Spinal cord (tissue), 10 donors: ENCODE results near the gene LHX3. TPM values are rescaled to one million over a fixed set of nuclear protein-coding genes. Genes with fewer than 3 reads are reported as not detected.

Experiments used
- DNase-seq, 6 donors: peaks; one replicate each; pipeline versions ENCODE4 v3.0.0 to v3.0.0-alpha.2; 2013 to 2015; ENCODE audit warnings: low spot score in 6 of 6, low read depth in 4 of 6
- H3K27ac ChIP-seq: one replicate; pipeline ENCODE4 v1.5.1; 2013; ENCODE audit warnings: low read depth, low read length, control low read depth
- H3K27me3 ChIP-seq: one replicate; pipeline ENCODE4 v1.6.1; 2013; ENCODE audit warnings: low read length; ENCODE audit not compliant: control insufficient read depth, insufficient read depth
- H3K36me3 ChIP-seq: one replicate; pipeline ENCODE4 v1.6.1; 2013; ENCODE audit warnings: low read length; ENCODE audit not compliant: control insufficient read depth, insufficient read depth
- H3K4me1 ChIP-seq: one replicate; pipeline ENCODE4 v1.6.1; 2013; ENCODE audit warnings: low read length; ENCODE audit not compliant: control insufficient read depth, insufficient read depth
- H3K4me3 ChIP-seq: one replicate; pipeline ENCODE4 v1.5.1; 2013; ENCODE audit warnings: low read depth, low read length, control low read depth
- H3K9me3 ChIP-seq: one replicate; pipeline ENCODE4 v1.6.1; 2013; ENCODE audit warnings: low read length; ENCODE audit not compliant: control insufficient read depth, insufficient read depth
- WGBS: methylation state at CpG from one replicate; pipeline ENCODE4 v1.1.5; 2013; ENCODE audit warnings: missing lambda C conversion rate; ENCODE audit not compliant: insufficient coverage; 5-methylcytosine and 5-hydroxymethylcytosine counted together
- polyA plus RNA-seq, 2 donors: library from polyadenylated mRNA; unstranded; fragments of 120-200 nt; gene quantifications; one replicate each; pipeline ENCODE4 v1.2.1, GENCODE V29; 2013; ENCODE audit not compliant: insufficient read length in 2 of 2
- total RNA-seq, 2 donors: library from RNA; depleted of rRNA in 1 of 2; stranded (reverse); fragments of 120-200 nt in 1 of 2; fragments of >200 nt in 1 of 2; gene quantifications; one replicate each; pipeline versions ENCODE4 v1.2.3 to v1.2.4, GENCODE V29; 2013 to 2014
- donor health status: healthy.

Gene LHX3
- total and polyA plus RNA-seq, 4 donors: 0.50 to 2.7 (median 1.5) TPM; not detected in 1

GRCh38 chr9:136171801-136172411 is 33.0 kb downstream of the LHX3 start:
- H3K27me3 ChIP-seq: no peaks in the 10 kb centered on the region
- WGBS: 71% methylated on average over 11 of the region's 11 CpGs

GRCh38 chr9:136171009-136171800 is 33.7 kb downstream of the LHX3 start:
- 49% methylated on average over 16 of the region's 16 CpGs for WGBS
- no peaks in the 10 kb centered on the region for H3K27me3 ChIP-seq
- no peak for DNase-seq
- no peaks in the 10 kb centered on the region for H3K9me3 ChIP-seq
- no peak overlapping the region for H3K4me3 ChIP-seq
- H3K27ac ChIP-seq: no peak overlapping the region
- peaks cover 24% of the 10 kb centered on the region for H3K4me1 ChIP-seq
- H3K36me3 ChIP-seq: no peaks in the 10 kb centered on the region

More at GRCh38 chr9:136171801-136172411, 33.0 kb downstream of the LHX3 start:
- DNase-seq: no peak
- H3K36me3 ChIP-seq: no peaks in the 10 kb centered on the region
- H3K4me1 ChIP-seq: peaks cover 30% of the 10 kb centered on the region
- H3K4me3 ChIP-seq: no peak overlapping the region
- no peak overlapping the region for H3K27ac ChIP-seq
- H3K9me3 ChIP-seq: no peaks in the 10 kb centered on the region

- no peak overlapping the region for H3K27ac ChIP-seq
- H3K4me3 ChIP-seq: no peak overlapping the region
- DNase-seq: peak in 2 of 6 donors; percentile 27 to 49
- no peaks in the 10 kb centered on the region for H3K36me3 ChIP-seq
- H3K4me1 ChIP-seq: peaks cover 15% of the 10 kb centered on the region
- no peaks in the 10 kb centered on the region for H3K9me3 ChIP-seq
- no peaks in the 10 kb centered on the region for H3K27me3 ChIP-seq
- 42% methylated on average over 25 of the region's 28 CpGs for WGBS
Observed at GRCh38 chr9:136170006-136170901, 34.7 kb downstream of the LHX3 start.

GRCh38 chr9:136169495-136169894 is 35.4 kb downstream of the LHX3 start:
- no peak for DNase-seq
- Histone ChIP-seq H3K4me3 (no peak overlapping the region), H3K9me3 (no peaks in the 10 kb centered on the region), H3K4me1 (peaks cover 9% of the 10 kb centered on the region), H3K27ac (no peak overlapping the region), H3K36me3 (no peaks in the 10 kb centered on the region), H3K27me3 (no peaks in the 10 kb centered on the region)
- WGBS: 77% methylated on average over 5 of the region's 6 CpGs

GRCh38 chr9:136163248-136163850 is 41.6 kb downstream of the LHX3 start:
- WGBS: no CpG with 5 or more reads among the region's 1 CpG
- H3K4me3 ChIP-seq: no peak overlapping the region
- H3K27ac ChIP-seq: no peak overlapping the region
- no peak for DNase-seq
- H3K4me1 ChIP-seq: no peaks in the 10 kb centered on the region
- no peaks in the 10 kb centered on the region for H3K36me3 ChIP-seq
- peaks cover 4% of the 10 kb centered on the region for H3K27me3 ChIP-seq
- no peaks in the 10 kb centered on the region for H3K9me3 ChIP-seq

GRCh38 chr9:136160995-136161610 is 43.8 kb downstream of the LHX3 start:
- Histone ChIP-seq H3K9me3 (no peaks in the 10 kb centered on the region), H3K4me1 (peaks cover 18% of the 10 kb centered on the region), H3K27ac (no peak overlapping the region), H3K36me3 (no peaks in the 10 kb centered on the region), H3K4me3 (no peak overlapping the region), H3K27me3 (peaks cover 13% of the 10 kb centered on the region)
- 57% methylated on average over 8 of the region's 10 CpGs for WGBS
- DNase-seq: no peak

GRCh38 chr9:136160381-136160841 is 44.5 kb downstream of the LHX3 start:
- no peak overlapping the region for H3K4me3 ChIP-seq
- H3K4me1 ChIP-seq: peaks cover 18% of the 10 kb centered on the region
- peaks cover 16% of the 10 kb centered on the region for H3K27me3 ChIP-seq
- DNase-seq: no peak
- no peaks in the 10 kb centered on the region for H3K9me3 ChIP-seq
- H3K36me3 ChIP-seq: no peaks in the 10 kb centered on the region
- WGBS: 57% methylated on average over 5 of the region's 12 CpGs
- no peak overlapping the region for H3K27ac ChIP-seq

GRCh38 chr9:136159851-136160250 is 45.1 kb downstream of the LHX3 start:
- Histone ChIP-seq H3K4me3 (no peak overlapping the region), H3K27ac (no peak overlapping the region), H3K36me3 (no peaks in the 10 kb centered on the region), H3K4me1 (peaks cover 18% of the 10 kb centered on the region), H3K27me3 (peaks cover 18% of the 10 kb centered on the region), H3K9me3 (no peaks in the 10 kb centered on the region)
- DNase-seq: no peak
- 84% methylated on average over 16 of the region's 16 CpGs for whole genome bisulfite sequencing
